GM12878 (cell line): ENCODE results near the gene VPS26B. TPM values are rescaled to one million over a fixed set of nuclear protein-coding genes. Genes with fewer than 3 reads are reported as not detected.

ENCODE experiments used
- ATAC-seq: fragments of 200-7000 bp; cut with Tn5 transposase; 3 replicates; pipeline ENCODE4 v1.9.1; 2020; ENCODE audit warnings: mild to moderate bottlenecking, moderate library complexity
- BruUV-seq: library from RNA; stranded (reverse); fragments of 400-500 nt; replicated peaks from 2 replicates; lab custom pipeline; 2021; lab: Mats Ljungman, UMichigan
- CTCF ChIA-PET: fragments of 300-600 bp; sonication (Branson Sonifier 250); formaldehyde crosslinking; extraction: SDS; loops from one replicate; lab custom pipeline; 2021; ENCODE audit warnings: inconsistent platforms; lab: Yijun Ruan, JAX
- POLR2A ChIA-PET: fragments of 350-600 bp; formaldehyde crosslinking; extraction: SDS; loops from one replicate; lab custom pipeline; 2021; ENCODE audit warnings: inconsistent platforms; lab: Charles Lee
- RAD21 ChIA-PET: fragments of 300-600 bp; sonication (Branson Sonifier 250); formaldehyde crosslinking; loops from one replicate; lab custom pipeline; 2023; ENCODE audit warnings: antibody characterized with exemption; ENCODE audit not compliant: unreplicated experiment; lab: Charles Lee
- SMC1A ChIA-PET: fragments of 300-600 bp; sonication (Branson Sonifier 250); formaldehyde crosslinking; loops from one replicate; lab custom pipeline; 2023; ENCODE audit not compliant: unreplicated experiment, uncharacterized antibody; lab: Charles Lee
- DNase-seq: peaks from one replicate; pipeline ENCODE4 v3.0.0-alpha.2; 2011; ENCODE audit warnings: low read depth, low spot score
- FAIRE-seq: peaks from 3 replicates; lab custom pipeline; 2011; peaks lifted over from hg19 to GRCh38; lab: Jason Lieb, UNC
- H2AFZ ChIP-seq: 2 replicates; pipeline ENCODE4 v1.6.0; 2011; ENCODE audit warnings: low read depth, low read length, control low read depth; ENCODE audit not compliant: control insufficient read depth
- H3K27ac ChIP-seq: 2 replicates; pipeline ENCODE4 v1.5.1; 2011; ENCODE audit warnings: control low read depth; ENCODE audit not compliant: control insufficient read depth, insufficient read depth
- H3K27me3 ChIP-seq, 2 experiments: replicated peaks in 1 of 2; 2 replicates each; pipeline versions ENCODE4 v1.6.0 to v1.6.1; 2011; ENCODE audit warnings: low read length in 1 of 2; ENCODE audit not compliant: control insufficient read depth in 2 of 2, insufficient read depth in 2 of 2
- H3K36me3 ChIP-seq, 2 experiments: 2 replicates each; pipeline ENCODE4 v1.5.1; 2011; ENCODE audit warnings: low read length in 1 of 2; ENCODE audit not compliant: control insufficient read depth in 2 of 2, insufficient read depth in 2 of 2
- H3K4me1 ChIP-seq: 2 replicates; pipeline ENCODE4 v1.6.1; 2011; ENCODE audit warnings: mild to moderate bottlenecking, low read length, moderate library complexity, mixed read lengths; ENCODE audit not compliant: control insufficient read depth, insufficient read depth
- H3K4me2 ChIP-seq: 2 replicates; pipeline ENCODE4 v1.6.0; 2011; ENCODE audit warnings: control low read depth; ENCODE audit not compliant: control insufficient read depth, insufficient read depth
- H3K4me3 ChIP-seq: fragments of 200-600 bp; sonication (generic); 2 replicates; pipeline ENCODE4 v1.5.1; 2016
- H3K79me2 ChIP-seq: 2 replicates; pipeline ENCODE4 v1.6.0; 2011; ENCODE audit warnings: low read length; ENCODE audit not compliant: control insufficient read depth, insufficient read depth
- H3K9ac ChIP-seq: 2 replicates; pipeline ENCODE4 v1.8.0; 2011; ENCODE audit warnings: low read length, control low read depth, mixed read lengths; ENCODE audit not compliant: control insufficient read depth, insufficient read depth
- H3K9me3 ChIP-seq: replicated peaks from 3 replicates; pipeline ENCODE4 v1.5.1; 2011; ENCODE audit warnings: mild to moderate bottlenecking, low read length; ENCODE audit not compliant: control insufficient read depth, insufficient read depth
- H4K20me1 ChIP-seq: 2 replicates; pipeline ENCODE4 v1.6.0; 2011; ENCODE audit not compliant: control insufficient read depth, insufficient read depth
- CHD2 ChIP-seq: IDR thresholded peaks from 2 replicates; pipeline ENCODE4 v1.6.1; 2011; ENCODE audit warnings: low read depth, low read length, improper control_type of control experiment, borderline replicate concordance
- CHD4 ChIP-seq: fragments of 200-600 bp; sonication (generic); IDR thresholded peaks from 2 replicates; pipeline ENCODE4 v1.6.1; 2016; ENCODE audit warnings: mild to moderate bottlenecking
- ESRRA ChIP-seq: IDR thresholded peaks from 2 replicates; pipeline ENCODE4 v1.6.1; 2012; ENCODE audit warnings: mild to moderate bottlenecking, low read length, improper control_type of control experiment
- EZH2 ChIP-seq: IDR thresholded peaks from 2 replicates; pipeline ENCODE4 v1.6.1; 2012; ENCODE audit warnings: low read depth, mild to moderate bottlenecking, control low read depth, inconsistent platforms, low read length, borderline replicate concordance; ENCODE audit not compliant: control insufficient read depth
- GATAD2B ChIP-seq: fragments of 450-650 bp; conservative IDR thresholded peaks from 2 replicates; pipeline ENCODE4 v1.6.1; 2017; ENCODE audit warnings: low read depth, mild to moderate bottlenecking, moderate library complexity
- HDAC2 ChIP-seq: fragments of 200-600 bp; sonication (generic); IDR thresholded peaks from 2 replicates; pipeline ENCODE4 v1.6.1; 2017
- NBN ChIP-seq: fragments of 450-650 bp; IDR thresholded peaks from 2 replicates; pipeline ENCODE4 v1.6.1; 2016
- PAX5 ChIP-seq: IDR thresholded peaks from 2 replicates; pipeline ENCODE4 v1.6.1; 2011; ENCODE audit warnings: low read depth, low read length, borderline replicate concordance
- PKNOX1 ChIP-seq: fragments of 450-650 bp; IDR thresholded peaks from 2 replicates; pipeline ENCODE4 v1.6.1; 2016; ENCODE audit warnings: mild to moderate bottlenecking
- RELA ChIP-seq: fragments of 450-650 bp; IDR thresholded peaks from 2 replicates; pipeline ENCODE4 v1.8.0; 2014; ENCODE audit warnings: borderline replicate concordance; ENCODE audit not compliant: partially characterized antibody
- REST ChIP-seq: IDR thresholded peaks from 2 replicates; pipeline ENCODE4 v1.6.1; 2012; ENCODE audit warnings: mild to moderate bottlenecking, low read depth, low read length
- RUNX3 ChIP-seq: IDR thresholded peaks from 2 replicates; pipeline ENCODE4 v1.6.1; 2012; ENCODE audit warnings: low read length, inconsistent platforms
- SKIL ChIP-seq: fragments of 450-650 bp; IDR thresholded peaks from 2 replicates; pipeline ENCODE4 v1.6.1; 2017; ENCODE audit warnings: mild to moderate bottlenecking, low read depth, inconsistent platforms; ENCODE audit not compliant: poor library complexity, severe bottlenecking
- SMAD1 ChIP-seq: fragments of 450-650 bp; IDR thresholded peaks from 2 replicates; pipeline ENCODE4 v1.6.1; 2018; ENCODE audit warnings: mild to moderate bottlenecking, low read depth; ENCODE audit not compliant: partially characterized antibody
- SUPT20H ChIP-seq: IDR thresholded peaks from 2 replicates; pipeline ENCODE4 v1.6.1; 2011; ENCODE audit warnings: low read depth, mild to moderate bottlenecking, low read length, moderate library complexity, borderline replicate concordance; ENCODE audit not compliant: control insufficient read depth
- ZNF384 ChIP-seq: IDR thresholded peaks from 2 replicates; pipeline ENCODE4 v1.6.1; 2012; ENCODE audit warnings: low read depth, mild to moderate bottlenecking, low read length, improper control_type of control experiment, borderline replicate concordance
- ZZZ3 ChIP-seq: IDR thresholded peaks from 2 replicates; pipeline ENCODE4 v1.6.1; 2011; ENCODE audit warnings: low read depth; ENCODE audit not compliant: control insufficient read depth, insufficient read length
- WGBS: methylation state at CpG from one replicate; pipeline ENCODE4 v1.1.6; 2016; ENCODE audit warnings: low lambda C conversion rate; ENCODE audit not compliant: insufficient replicate concordance, insufficient coverage; ENCODE audit errors: missing lambda C conversion rate; 5-methylcytosine and 5-hydroxymethylcytosine counted together
- in situ Hi-C: fragments of 300-500 bp; cut with MboI; formaldehyde crosslinking; loops from 9 replicates; pipeline ENCODE4 v1.14.3; 2018; ENCODE audit warnings: mixed read lengths
- intact Hi-C: fragments of 100-400 bp; cut with micrococcal nuclease; formaldehyde crosslinking; loops from one replicate; pipeline ENCODE4 v1.14.2; 2022; ENCODE audit not compliant: unreplicated experiment
- polyA plus RNA-seq, 11 experiments: library from polyadenylated mRNA; depleted of rRNA in 4 of 11; unstranded in 6 of 11; stranded (reverse) in 5 of 11; fragments of >200 nt; fragmentation: Nextera tagmentation in 4 of 11; fragmentation: Illumina TruSeq in 1 of 11; extraction: Ambion mirVana in 4 of 11; extraction: Trizol in 1 of 11; gene quantifications; 1 replicate in 1 of 11; 2 replicates in 10 of 11; pipeline versions ENCODE4 v1.2.1 to v1.2.3, GENCODE V29; 2011 to 2016; ENCODE audit warnings: inconsistent platforms in 2 of 11, missing spikeins in 2 of 11, low read depth in 1 of 11
- total RNA-seq, 4 experiments: library from RNA; depleted of rRNA in 3 of 4; stranded (reverse); fragments of >200 nt in 3 of 4; fragmentation: Illumina TruSeq in 1 of 4; extraction: Trizol in 1 of 4; gene quantifications; 2 replicates each; pipeline versions ENCODE4 v1.2.1 to v1.2.3, GENCODE V29; 2013 to 2021

The VPS26B gene
- total and polyA plus RNA-seq, 10 of the 15 experiments (the other 5 are each of a cell fraction or from before 2014, with no cell fraction given): 1.6 to 26.9 (median 13.3) TPM

GRCh38 chr11:134215836-134216235 is 8.6 kb upstream of the VPS26B start:
- H3K4me3 ChIP-seq: no peak overlapping the region
- ATAC-seq: peak; percentile 62
- FAIRE-seq: no peak
- no TSS peak for BruUV-seq
- peak overlapping the region; percentile 35; the same call in 1 of the 2 replicates for H3K4me2 ChIP-seq
- H3K9me3 ChIP-seq: no peaks in the 10 kb centered on the region
- ChIA-PET CTCF (no interaction called here), RAD21 (no interaction called here), POLR2A (no interaction called here), SMC1A (no interaction called here)
- H3K9ac ChIP-seq: no peak overlapping the region
- in situ Hi-C loops: no loop called here
- 89% methylated on average over 7 of the region's 7 CpGs for WGBS
- intact Hi-C loops: no loop called here
- DNase-seq: no peak
- H4K20me1 ChIP-seq: no peaks in the 10 kb centered on the region
- no peaks in the 10 kb centered on the region for H3K27me3 ChIP-seq
- no peak overlapping the region for H2AFZ ChIP-seq
- H3K27ac ChIP-seq: no peak overlapping the region
- H3K36me3 ChIP-seq: peaks cover 1 to 10% of the 10 kb centered on the region in 2 experiments; a peak in 3 of 4 replicates
- TF ChIP-seq EZH2 (no peak), HDAC2 (no peak), REST (no peak), CHD2 (no peak), RUNX3 (no peak), SUPT20H (no peak), PAX5 (no peak), SKIL (no peak), GATAD2B (no peak), ZZZ3 (no peak), ZNF384 (no peak), ESRRA (no peak), NBN (no peak), RELA (no peak), PKNOX1 (no peak), SMAD1 (no peak), CHD4 (no peak)
- H3K4me1 ChIP-seq: 0 out of 2 replicates have a peak, but pooled peaks cover 5% of the 10 kb centered on the region
- peaks cover 12% of the 10 kb centered on the region for H3K79me2 ChIP-seq
